Measurements from ENCODE around the gene OFD1. TPM values are rescaled to one million over a fixed set of nuclear protein-coding genes. Genes with fewer than 3 reads are reported as not detected.

The OFD1 gene
- polyA plus RNA-seq, 1 donor from 2014 or later = 47.9 TPM

DNA sequence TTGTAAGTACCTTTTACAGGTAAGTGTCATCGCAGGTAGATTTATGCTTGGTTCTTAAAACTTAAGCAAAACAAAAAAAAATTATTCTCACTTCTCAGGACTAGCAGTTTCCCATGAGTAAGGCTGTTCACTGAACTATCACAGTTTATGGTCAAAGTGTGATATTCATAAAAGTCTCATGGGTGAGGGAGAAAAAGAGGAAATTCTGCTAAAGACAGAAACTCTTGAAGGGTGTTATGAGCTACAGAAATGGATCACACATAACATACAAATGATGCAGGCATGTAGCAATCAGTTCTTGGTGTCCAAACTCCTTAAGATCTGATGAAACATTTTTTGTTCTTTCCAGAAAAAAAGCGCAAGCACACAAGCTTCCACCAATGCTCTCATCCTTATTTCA lies 37.1 kb upstream of the OFD1 start:
- Mint-ChIP-seq H3K4me1 (peaks cover 43 to 69% (median 58%) of the 10 kb centered on the region in 3 donors), H3K36me3 (peaks cover 2% of the 10 kb centered on the region), H3K9me3 (no peaks in the 10 kb centered on the region), H3K4me3 (peak overlapping the region; percentile 12 to 78 (median 30)), H3K27me3 (peaks cover 5% of the 10 kb centered on the region), H3K27ac (peak overlapping the region; percentile 0 to 50 (median 22))

DNA sequence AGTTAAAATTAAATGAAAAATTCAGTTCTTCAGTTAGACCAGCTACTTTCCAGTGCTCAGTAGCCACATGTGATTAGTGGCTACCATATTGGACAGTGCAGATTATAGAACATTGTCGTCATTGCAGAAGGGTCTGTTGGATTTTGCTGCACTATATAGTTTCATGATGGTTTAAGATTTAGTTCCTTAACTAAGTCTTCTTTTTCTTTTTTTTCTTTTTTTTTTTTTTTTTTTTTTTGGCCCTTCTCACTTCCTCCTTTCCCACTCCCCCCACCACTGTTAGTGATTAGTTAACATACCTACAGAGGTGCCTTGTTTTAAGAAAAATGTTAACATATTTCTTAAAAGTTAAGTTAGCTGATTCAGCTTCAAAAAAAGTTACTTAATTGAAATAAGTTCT lies 36.6 kb upstream of the OFD1 start:
- no peaks in the 10 kb centered on the region for H3K9me3 Mint-ChIP-seq
- H3K27ac Mint-ChIP-seq = peak overlapping the region; percentile 6 to 50 (median 22)
- H3K36me3 Mint-ChIP-seq = peaks cover 2% of the 10 kb centered on the region
- H3K4me3 Mint-ChIP-seq = peak overlapping the region in 3 of 4 donors; percentile 16 to 65 (median 44)
- H3K4me1 Mint-ChIP-seq = peaks cover 43 to 67% (median 58%) of the 10 kb centered on the region in 3 donors
- peaks cover 5% of the 10 kb centered on the region for H3K27me3 Mint-ChIP-seq

DNA sequence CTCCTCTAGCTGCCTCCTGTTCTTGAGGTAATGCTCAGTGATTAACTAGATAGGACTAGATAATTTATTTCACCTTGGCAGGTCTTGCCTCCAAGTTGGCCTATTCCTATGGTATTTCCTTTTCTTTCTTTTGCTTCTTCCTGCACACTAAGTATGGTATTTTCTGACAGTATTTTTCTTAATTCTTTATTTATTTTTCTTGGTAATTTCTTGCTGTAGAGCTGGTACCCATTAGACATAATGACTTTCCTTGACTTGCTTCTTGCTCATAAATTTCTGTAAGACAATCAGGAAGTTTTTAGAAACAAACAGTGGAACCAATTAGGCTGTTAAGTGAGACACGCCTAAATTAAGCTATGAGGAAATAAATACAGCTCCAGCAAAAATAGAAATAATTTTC lies 36.1 kb upstream of the OFD1 start:
- H3K27ac Mint-ChIP-seq = peak overlapping the region in 2 of 3 donors; percentile 6 to 22
- H3K9me3 Mint-ChIP-seq = no peaks in the 10 kb centered on the region
- H3K36me3 Mint-ChIP-seq = peaks cover 2% of the 10 kb centered on the region
- peaks cover 38 to 63% (median 53%) of the 10 kb centered on the region in 3 donors for H3K4me1 Mint-ChIP-seq
- peaks cover 5% of the 10 kb centered on the region for H3K27me3 Mint-ChIP-seq
- peak overlapping the region in 1 of 4 donors; percentile 31 for H3K4me3 Mint-ChIP-seq

DNA sequence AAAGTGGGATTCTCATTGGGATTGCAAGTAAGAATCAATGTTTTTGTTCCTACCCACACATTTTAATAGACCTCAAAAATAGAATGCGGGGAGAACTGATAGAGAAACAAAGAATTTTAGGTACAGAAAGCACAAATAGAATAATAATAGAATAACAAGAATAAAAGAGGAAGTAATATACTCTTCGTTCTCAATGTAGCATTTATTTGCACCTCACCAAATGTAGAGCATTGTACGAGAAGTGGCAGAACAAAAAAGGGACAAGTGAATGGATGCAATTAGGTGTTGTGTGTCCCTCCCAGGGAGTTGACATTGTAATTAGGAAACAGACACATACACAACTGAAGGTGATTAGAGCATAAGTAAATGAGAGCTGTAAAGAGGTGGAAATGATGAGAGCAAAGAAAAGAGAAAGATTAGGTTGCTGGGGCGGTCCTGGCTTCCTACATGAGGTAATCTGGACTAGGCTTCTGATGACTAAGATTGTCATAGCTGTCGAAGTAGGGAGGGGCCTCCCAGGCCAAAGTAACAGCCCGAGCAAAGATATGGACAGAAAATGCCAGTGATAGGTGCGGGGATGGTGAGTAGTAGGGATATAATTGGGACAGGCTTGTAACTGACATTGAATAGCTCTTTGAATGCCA lies 35.2 kb upstream of the OFD1 start:
- peak overlapping the region; percentile 0 to 73 (median 58) for H3K4me3 Mint-ChIP-seq
- no peaks in the 10 kb centered on the region for H3K9me3 Mint-ChIP-seq
- H3K36me3 Mint-ChIP-seq = peaks cover 2% of the 10 kb centered on the region

DNA sequence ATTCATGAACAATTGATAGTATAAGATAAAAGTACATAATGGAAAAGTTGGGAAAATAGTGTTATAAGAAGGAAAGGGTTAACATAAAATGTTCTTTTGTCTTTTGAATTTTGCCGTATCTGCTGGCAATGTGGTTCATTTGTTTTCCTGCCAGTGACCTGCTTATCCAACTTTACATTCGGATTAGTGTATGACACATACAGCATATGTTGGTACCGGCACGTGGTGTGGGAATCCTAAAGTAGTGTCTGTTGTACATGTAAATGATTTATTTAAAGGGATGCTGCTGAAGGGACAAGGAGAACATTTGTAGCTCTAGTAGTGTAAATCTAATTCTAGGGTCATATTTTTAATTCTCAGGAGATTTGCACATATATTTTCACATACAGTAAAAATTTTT lies 34.2 kb upstream of the OFD1 start:
- Mint-ChIP-seq H3K36me3 (peaks cover 2% of the 10 kb centered on the region), H3K27ac (no peak overlapping the region), H3K27me3 (peaks cover 6% of the 10 kb centered on the region), H3K4me3 (peak overlapping the region in 1 of 4 donors; percentile 3), H3K9me3 (no peaks in the 10 kb centered on the region), H3K4me1 (peaks cover 31 to 49% (median 42%) of the 10 kb centered on the region in 3 donors)

More for the DNA sequence above, 35.2 kb upstream of the OFD1 start:
- Mint-ChIP-seq H3K27ac (peak overlapping the region; percentile 0 to 82 (median 6)), H3K27me3 (peaks cover 7% of the 10 kb centered on the region), H3K4me1 (peaks cover 34 to 58% (median 47%) of the 10 kb centered on the region in 3 donors)

DNA sequence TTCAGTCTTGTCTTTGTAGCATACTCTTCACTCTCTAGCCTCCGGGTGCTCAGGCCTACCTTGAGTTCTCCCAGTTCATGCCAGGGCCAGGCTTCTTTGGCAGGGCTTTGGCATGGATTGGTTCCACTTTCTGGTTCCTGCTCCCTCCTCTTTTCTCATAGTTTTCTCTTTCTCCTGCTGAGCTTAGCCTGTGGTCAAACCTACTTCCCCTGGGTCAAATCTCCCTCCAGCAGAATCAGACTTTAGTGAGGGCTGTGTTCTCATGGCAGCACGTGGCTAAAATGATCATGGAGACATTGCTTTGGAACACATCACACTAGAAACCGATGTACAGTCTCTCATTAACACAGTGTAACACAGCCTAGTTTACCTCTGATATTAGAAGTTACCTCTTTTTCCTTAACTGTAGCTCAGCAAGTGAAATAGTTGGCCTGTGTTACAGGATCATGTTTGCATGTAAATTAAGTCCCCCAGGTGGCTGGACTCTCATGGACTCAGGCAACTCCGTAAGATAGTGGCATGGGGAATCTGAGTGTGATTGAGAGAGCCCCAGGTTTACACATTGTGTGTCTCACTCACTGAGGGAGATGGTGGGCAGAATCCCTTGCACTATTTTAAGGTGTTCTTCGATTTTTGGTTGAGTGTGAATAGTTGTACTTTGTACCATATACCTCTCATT lies 32.3 kb upstream of the OFD1 start:
- peak overlapping the region in 1 of 4 donors; percentile 56 for H3K4me3 Mint-ChIP-seq
- peaks cover 23 to 39% (median 29%) of the 10 kb centered on the region in 3 donors for H3K4me1 Mint-ChIP-seq
- peaks cover 5% of the 10 kb centered on the region for H3K27me3 Mint-ChIP-seq
- H3K27ac Mint-ChIP-seq = peak overlapping the region in 2 of 3 donors; percentile 38 to 85
- no peaks in the 10 kb centered on the region for H3K9me3 Mint-ChIP-seq
- peaks cover 2% of the 10 kb centered on the region for H3K36me3 Mint-ChIP-seq

DNA sequence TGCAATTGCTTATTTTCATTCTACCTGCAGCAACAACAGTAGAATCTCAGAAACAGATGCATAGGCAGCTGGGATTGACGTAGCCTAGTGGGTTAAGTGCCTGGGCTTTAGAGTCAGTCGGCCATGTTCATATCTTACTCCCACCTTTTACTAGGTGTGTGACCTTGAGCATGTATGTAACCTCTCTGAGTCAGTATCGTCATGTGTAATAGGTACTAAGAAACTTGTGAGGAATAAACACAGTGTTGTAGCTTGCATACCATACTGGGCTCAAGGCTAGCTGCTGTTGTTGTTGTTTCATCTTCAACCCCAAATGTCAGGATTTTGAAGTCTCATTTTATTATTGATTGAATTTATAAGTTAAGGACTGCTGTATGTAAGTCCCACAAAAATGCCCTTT lies 31.4 kb upstream of the OFD1 start:
- H3K4me3 Mint-ChIP-seq = no peak overlapping the region
- H3K9me3 Mint-ChIP-seq = no peaks in the 10 kb centered on the region
- peaks cover 5% of the 10 kb centered on the region for H3K27me3 Mint-ChIP-seq
- H3K4me1 Mint-ChIP-seq = peaks cover 19 to 30% (median 24%) of the 10 kb centered on the region in 3 donors
- peaks cover 2% of the 10 kb centered on the region for H3K36me3 Mint-ChIP-seq
- H3K27ac Mint-ChIP-seq = no peak overlapping the region

DNA sequence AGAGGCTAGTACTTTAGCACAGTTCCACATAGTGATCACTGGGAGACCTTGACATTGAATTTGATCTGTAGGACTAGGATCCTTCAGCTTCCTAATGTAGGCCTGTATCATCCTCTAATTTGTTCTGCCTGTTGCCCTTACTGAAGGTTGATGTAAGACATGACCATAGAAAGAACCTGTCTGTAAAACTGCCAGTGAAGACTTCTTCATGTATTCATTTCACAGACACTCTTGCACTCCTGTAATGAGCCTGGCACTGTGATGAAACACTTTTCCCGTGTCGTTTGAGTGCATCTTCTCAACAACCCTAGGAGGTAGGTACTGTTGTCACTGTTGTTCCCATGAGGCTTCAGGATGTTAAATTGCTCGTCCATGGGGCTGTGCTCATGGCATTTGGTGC lies 31.0 kb upstream of the OFD1 start:
- H3K27ac Mint-ChIP-seq = no peak overlapping the region
- H3K9me3 Mint-ChIP-seq = no peaks in the 10 kb centered on the region
- H3K36me3 Mint-ChIP-seq = peaks cover 2% of the 10 kb centered on the region
- no peak overlapping the region for H3K4me3 Mint-ChIP-seq
- H3K4me1 Mint-ChIP-seq = peaks cover 18 to 27% (median 24%) of the 10 kb centered on the region in 3 donors
- H3K27me3 Mint-ChIP-seq = peaks cover 5% of the 10 kb centered on the region

DNA sequence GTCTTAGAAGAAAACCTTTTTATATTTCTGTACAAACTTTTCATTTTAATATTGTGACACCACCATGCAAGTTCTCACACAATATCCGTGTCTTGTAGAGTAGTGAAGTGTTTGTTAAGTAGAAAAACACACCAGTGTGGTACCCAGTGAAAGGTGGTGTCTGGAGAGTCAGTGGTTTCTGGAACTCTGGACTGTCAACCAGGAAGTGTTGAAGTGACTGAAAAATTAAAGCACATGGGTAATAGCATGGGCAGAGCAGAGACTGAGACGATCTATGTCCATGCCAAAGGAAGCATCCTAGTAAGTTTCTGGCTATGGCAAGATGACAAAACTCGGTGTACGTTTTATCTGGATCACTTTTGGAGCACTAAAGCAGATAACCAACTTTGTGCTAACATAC lies 23.4 kb upstream of the OFD1 start:
- peaks cover 2 to 9% (median 3%) of the 10 kb centered on the region in 3 donors for H3K4me1 Mint-ChIP-seq
- no peak overlapping the region for H3K4me3 Mint-ChIP-seq
- H3K27me3 Mint-ChIP-seq = no peaks in the 10 kb centered on the region
- peaks cover 11% of the 10 kb centered on the region for H3K36me3 Mint-ChIP-seq
- no peaks in the 10 kb centered on the region for H3K9me3 Mint-ChIP-seq
- H3K27ac Mint-ChIP-seq = no peak overlapping the region

DNA sequence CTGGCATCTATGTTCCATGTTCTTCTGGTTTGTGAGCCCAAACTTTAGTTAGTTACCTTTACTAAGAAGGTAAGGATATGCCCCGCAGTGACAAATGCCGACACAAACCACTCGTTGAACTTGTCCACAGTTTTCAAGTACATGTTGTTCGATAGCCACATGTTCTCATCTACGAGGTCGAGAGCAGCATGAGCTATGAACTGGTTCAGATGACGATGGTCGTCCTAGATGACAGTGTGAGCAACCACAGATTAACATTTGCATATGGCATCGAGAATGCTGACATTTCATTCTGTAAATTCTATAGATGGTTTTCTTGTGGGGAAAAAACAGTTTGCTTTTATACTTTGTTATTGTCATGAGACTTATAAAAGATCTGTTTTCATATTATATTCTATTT lies 18.1 kb upstream of the OFD1 start:
- peaks cover 14% of the 10 kb centered on the region for H3K36me3 Mint-ChIP-seq
- no peak overlapping the region for H3K4me3 Mint-ChIP-seq
- peaks cover 2 to 7% (median 3%) of the 10 kb centered on the region in 3 donors for H3K4me1 Mint-ChIP-seq
- H3K27me3 Mint-ChIP-seq = no peaks in the 10 kb centered on the region
- H3K9me3 Mint-ChIP-seq = no peaks in the 10 kb centered on the region
- no peak overlapping the region for H3K27ac Mint-ChIP-seq

DNA sequence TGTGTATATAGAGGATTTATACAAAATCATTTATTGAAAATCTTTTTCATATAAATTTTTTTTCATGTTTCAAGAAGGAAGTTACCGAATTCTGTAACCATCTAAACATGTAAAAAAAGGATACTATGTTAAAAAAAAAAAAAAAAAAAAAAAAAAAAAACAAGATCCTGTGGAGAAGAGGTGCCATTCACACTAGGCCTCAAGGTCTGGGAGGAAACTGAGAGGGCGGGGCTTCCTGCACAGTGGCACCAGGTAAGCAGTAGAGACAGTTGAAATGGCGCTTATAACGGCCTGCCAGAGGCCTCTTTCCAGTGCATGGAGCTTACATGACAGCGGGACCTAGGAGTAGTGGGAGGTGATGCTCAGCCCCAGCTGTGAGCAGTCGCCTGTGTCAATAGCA lies 17.6 kb upstream of the OFD1 start:
- H3K9me3 Mint-ChIP-seq = no peaks in the 10 kb centered on the region
- peak overlapping the region in 1 of 4 donors; percentile 40 for H3K4me3 Mint-ChIP-seq
- H3K27ac Mint-ChIP-seq = no peak overlapping the region
- peaks cover 1 to 8% (median 7%) of the 10 kb centered on the region in 3 donors for H3K4me1 Mint-ChIP-seq
- no peaks in the 10 kb centered on the region for H3K27me3 Mint-ChIP-seq
- H3K36me3 Mint-ChIP-seq = peaks cover 12% of the 10 kb centered on the region

DNA sequence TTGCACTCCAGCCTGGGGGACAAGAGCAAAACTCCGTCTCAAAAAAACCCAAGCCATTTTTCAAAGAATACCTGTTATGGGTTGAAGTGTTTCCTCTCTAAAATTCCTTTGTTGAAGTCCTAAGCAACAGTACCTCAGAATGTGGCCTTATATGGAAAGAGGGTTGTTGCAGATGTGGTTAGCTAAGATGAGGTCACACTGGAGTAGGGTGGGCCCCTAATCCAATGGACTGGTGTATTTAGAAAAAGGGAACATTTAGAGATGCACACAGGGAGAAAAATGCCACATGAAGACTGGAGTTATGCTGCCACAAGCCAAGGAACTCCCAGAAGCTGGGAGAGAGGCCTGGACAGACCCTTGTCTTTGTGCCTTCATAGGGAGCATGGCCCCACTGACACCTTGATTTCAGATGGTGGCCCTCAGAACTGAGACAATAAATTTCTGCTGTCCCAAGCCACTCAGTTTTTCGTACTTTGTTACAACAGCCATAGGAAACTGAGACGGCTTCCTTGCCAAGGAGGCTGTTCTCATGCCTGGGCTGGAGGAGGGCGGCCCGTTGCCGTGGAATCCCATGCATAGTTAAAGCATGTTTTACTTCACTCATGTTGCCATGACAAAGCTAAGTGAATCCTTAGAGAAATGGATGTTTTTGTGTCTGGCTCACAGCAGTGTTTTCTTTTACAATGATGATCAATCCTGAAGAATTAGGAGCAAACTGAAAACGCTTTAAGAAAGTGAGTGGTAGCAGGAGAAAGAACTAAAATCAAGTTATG lies 16.7 kb upstream of the OFD1 start:
- Mint-ChIP-seq H3K27ac (no peak overlapping the region), H3K9me3 (no peaks in the 10 kb centered on the region), H3K4me1 (peaks cover 7 to 13% (median 13%) of the 10 kb centered on the region in 3 donors), H3K4me3 (no peak overlapping the region), H3K27me3 (peaks cover 1% of the 10 kb centered on the region), H3K36me3 (peaks cover 13% of the 10 kb centered on the region)

DNA sequence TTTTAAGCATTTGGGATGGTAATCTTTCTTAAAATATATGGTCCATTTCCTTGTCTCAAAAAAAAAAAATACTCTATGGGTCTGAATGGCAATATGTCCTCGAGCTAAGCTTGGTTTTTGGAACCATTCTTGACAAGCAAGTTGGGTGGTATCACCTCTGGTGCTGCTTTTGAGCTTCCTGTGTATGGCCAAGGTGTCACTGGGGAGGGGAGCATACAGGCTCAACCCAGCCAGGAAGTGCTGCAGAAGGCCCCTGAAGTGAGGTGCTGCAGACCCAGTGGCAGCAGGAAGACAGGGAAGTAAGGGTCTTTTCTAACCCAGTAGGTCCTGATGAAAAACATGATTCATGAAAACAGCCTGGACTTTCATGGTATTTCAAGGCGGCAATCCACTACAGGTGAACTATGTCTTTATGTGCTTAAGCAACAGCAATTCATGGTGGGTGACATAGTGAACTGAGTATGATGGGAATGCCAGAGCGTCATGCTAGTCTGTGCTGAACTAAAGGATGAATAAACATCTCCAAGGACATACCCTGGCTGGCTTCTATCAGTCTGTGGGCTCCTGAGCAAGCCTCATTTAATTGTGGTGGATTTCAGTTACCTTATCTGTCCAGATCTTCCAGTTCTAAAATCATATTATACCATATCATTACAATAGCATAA lies 15.2 kb upstream of the OFD1 start:
- H3K4me1 Mint-ChIP-seq = peaks cover 9 to 24% (median 20%) of the 10 kb centered on the region in 3 donors
- H3K36me3 Mint-ChIP-seq = peaks cover 10% of the 10 kb centered on the region
- H3K27ac Mint-ChIP-seq = peak overlapping the region in 1 of 3 donors; percentile 63
- H3K27me3 Mint-ChIP-seq = peaks cover 1% of the 10 kb centered on the region
- H3K9me3 Mint-ChIP-seq = no peaks in the 10 kb centered on the region
- H3K4me3 Mint-ChIP-seq = no peak overlapping the region

DNA sequence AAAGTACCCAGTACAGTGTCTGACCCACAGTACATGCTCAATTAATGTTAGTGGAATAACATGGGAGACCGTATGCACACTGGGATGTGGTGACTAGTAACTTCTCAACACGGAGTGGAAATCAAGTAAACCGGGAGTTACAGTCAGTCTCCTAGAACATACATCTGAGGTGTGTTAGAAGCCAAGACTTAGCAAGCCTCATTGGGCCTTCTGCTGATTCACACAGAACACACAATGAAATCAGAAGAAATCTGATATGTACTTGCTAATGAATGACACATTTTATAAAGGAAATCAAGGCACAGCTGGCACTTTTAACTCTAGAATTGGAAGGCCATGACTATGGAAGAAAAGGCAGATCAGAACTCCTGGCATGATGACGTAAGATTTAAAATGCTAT lies 13.2 kb upstream of the OFD1 start:
- H3K9me3 Mint-ChIP-seq = no peaks in the 10 kb centered on the region
- no peak overlapping the region for H3K27ac Mint-ChIP-seq
- no peak overlapping the region for H3K4me3 Mint-ChIP-seq
- H3K36me3 Mint-ChIP-seq = peaks cover 10% of the 10 kb centered on the region
- H3K27me3 Mint-ChIP-seq = peaks cover 1% of the 10 kb centered on the region
- H3K4me1 Mint-ChIP-seq = peaks cover 14 to 24% (median 23%) of the 10 kb centered on the region in 3 donors

Measured in IgD-negative memory B cell (primary cell).